Naive thymus-derived CD8-positive, alpha-beta T cell (primary cell): ENCODE results near the gene AHDC1. TPM values are rescaled to one million over a fixed set of nuclear protein-coding genes. Genes with fewer than 3 reads are reported as not detected.
A peak's percentile ranks its signal among the peaks of the same experiment; 100 is the strongest.
"Not testable (repeated sequence)": the region's sequence is repeated elsewhere in the genome, so short reads cannot be mapped to it uniquely, and the experiment has no call there.

ENCODE experiments used
- ATAC-seq, 2 donors: fragments of 150-1000 bp; cut with Tn5 transposase in 1 of 2; sonication (Bioruptor Pico), chemical (Tn5 transposase) in 1 of 2; 1 replicate in 1 of 2; 2 replicates in 1 of 2; pipeline ENCODE4 v1.10.0; 2021; ENCODE audit warnings: mild to moderate bottlenecking in 2 of 2, moderate library complexity in 2 of 2
- POLR2A ChIA-PET: fragments of 350-600 bp; sonication (Branson Sonifier 250); formaldehyde crosslinking; loops from one replicate; lab custom pipeline; 2021; ENCODE audit warnings: antibody characterized with exemption; lab: Charles Lee
- DNase-seq, 10 donors: peaks; one replicate each; pipeline versions ENCODE4 v3.0.0 to v3.0.0-alpha.2; 2020 to 2022
- H3K27ac Mint-ChIP-seq, 10 donors: one replicate each; pipeline ENCODE4 v1.8.0; 2020 to 2022; ENCODE audit warnings: mild to moderate bottlenecking in 10 of 10, mixed read lengths in 10 of 10, moderate library complexity in 4 of 10, inconsistent platforms in 1 of 10
- H3K27me3 Mint-ChIP-seq, 5 donors: one replicate each; pipeline ENCODE4 v1.8.0; 2021 to 2022; ENCODE audit warnings: mixed read lengths in 5 of 5
- H3K36me3 Mint-ChIP-seq, 3 donors: one replicate each; pipeline ENCODE4 v1.8.0; 2020 to 2022; ENCODE audit warnings: mixed read lengths in 3 of 3, mild to moderate bottlenecking in 2 of 3, inconsistent platforms in 1 of 3
- H3K4me1 Mint-ChIP-seq, 4 donors: one replicate each; pipeline ENCODE4 v1.8.0; 2021 to 2022; ENCODE audit warnings: mixed read lengths in 4 of 4
- H3K4me3 Mint-ChIP-seq, 10 donors: one replicate each; pipeline ENCODE4 v1.8.0; 2020 to 2022; ENCODE audit warnings: mild to moderate bottlenecking in 10 of 10, mixed read lengths in 10 of 10, moderate library complexity in 6 of 10, inconsistent platforms in 1 of 10
- H3K9me3 Mint-ChIP-seq, 9 donors: one replicate each; pipeline ENCODE4 v1.8.0; 2020 to 2022; ENCODE audit warnings: mixed read lengths in 9 of 9, mild to moderate bottlenecking in 3 of 9, inconsistent platforms in 1 of 9, moderate library complexity in 1 of 9
- polyA plus RNA-seq, 3 donors: library from polyadenylated mRNA; unstranded; fragments of 300-500 nt; fragmentation: Illumina TruSeq; gene quantifications; one replicate each; pipeline ENCODE4 v1.2.3, GENCODE V29; 2021
- total RNA-seq, 8 experiments: library from RNA in 2 of 8; stranded (reverse) in 2 of 8; gene quantifications; one replicate each; pipeline ENCODE4 v1.2.3 and lab custom pipeline; 2021 to 2026

The AHDC1 gene
- total and polyA plus RNA-seq, 5 experiments from 2014 or later: 0.57 to 24.7 (median 2.4) TPM

GRCh38 chr1:27513528-27513927 is 90.4 kb downstream of the AHDC1 start:
- Mint-ChIP-seq H3K27ac (no peak overlapping the region), H3K36me3 (no peaks in the 10 kb centered on the region), H3K9me3 (no peaks in the 10 kb centered on the region), H3K4me1 (peaks cover 9 to 19% (median 16%) of the 10 kb centered on the region in 4 donors), H3K27me3 (no peaks in the 10 kb centered on the region), H3K4me3 (no peak overlapping the region)
- no peak for DNase-seq
- POLR2A ChIA-PET: no interaction called here
- no peak for ATAC-seq

GRCh38 chr1:27509127-27510080 is 94.5 kb downstream of the AHDC1 start:
- DNase-seq (no peak), ATAC-seq (no peak)
- Mint-ChIP-seq H3K9me3 (no peaks in the 10 kb centered on the region), H3K4me1 (peaks cover 0 to 6% (median 3%) of the 10 kb centered on the region in 4 donors), H3K36me3 (no peaks in the 10 kb centered on the region), H3K27ac (peak overlapping the region in 3 of 10 donors; percentile 0 to 43 (median 27)), H3K4me3 (no peak overlapping the region), H3K27me3 (no peaks in the 10 kb centered on the region)
- POLR2A ChIA-PET: no interaction called here

GRCh38 chr1:27507960-27508665 is 95.8 kb downstream of the AHDC1 start:
- H3K27ac Mint-ChIP-seq: peak overlapping the region in 7 of 10 donors; percentile 24 to 76 (median 39)
- ATAC-seq (peak; percentile 33 to 39), DNase-seq (no peak)
- H3K4me1 Mint-ChIP-seq: peaks cover 0 to 5% (median under 1%) of the 10 kb centered on the region in 4 donors
- POLR2A ChIA-PET: interaction anchor here (0.6 kb wide), 1 partner anchor 77 kb away, joined by 3 read pairs; no protein-coding TSS in a partner anchor
- H3K36me3 Mint-ChIP-seq: no peaks in the 10 kb centered on the region
- H3K9me3 Mint-ChIP-seq: no peaks in the 10 kb centered on the region
- H3K27me3 Mint-ChIP-seq: no peaks in the 10 kb centered on the region
- no peak overlapping the region for H3K4me3 Mint-ChIP-seq

GRCh38 chr1:27506703-27507102 is 97.2 kb downstream of the AHDC1 start:
- H3K27me3 Mint-ChIP-seq: no peaks in the 10 kb centered on the region
- H3K27ac Mint-ChIP-seq: peak overlapping the region in 2 of 10 donors; percentile 39 to 60
- DNase-seq (no peak), ATAC-seq (no peak)
- no peaks in the 10 kb centered on the region for H3K36me3 Mint-ChIP-seq
- POLR2A ChIA-PET: interaction anchor here (1.7 kb wide), 1 partner anchor 17 kb away, joined by 4 read pairs; the partner anchor contains the start of gene WASF2
- H3K4me3 Mint-ChIP-seq: no peak overlapping the region
- no peaks in the 10 kb centered on the region for H3K9me3 Mint-ChIP-seq
- H3K4me1 Mint-ChIP-seq: peaks cover 0 to 3% (median 0%) of the 10 kb centered on the region in 4 donors

GRCh38 chr1:27505420-27505680 is 98.6 kb downstream of the AHDC1 start:
- H3K4me1 Mint-ChIP-seq: peaks cover 0 to 3% (median 0%) of the 10 kb centered on the region in 4 donors
- POLR2A ChIA-PET: interaction anchor here (1.0 to 1.7 kb wide), 2 partner anchors 16 to 94 kb away, joined by 3 to 4 read pairs; partner anchors contain the start of gene WASF2
- ATAC-seq: no peak
- no peaks in the 10 kb centered on the region for H3K36me3 Mint-ChIP-seq
- no peaks in the 10 kb centered on the region for H3K9me3 Mint-ChIP-seq
- DNase-seq: no peak
- H3K27ac Mint-ChIP-seq: peak overlapping the region in 1 of 10 donors; percentile 7
- H3K4me3 Mint-ChIP-seq: no peak overlapping the region
- no peaks in the 10 kb centered on the region for H3K27me3 Mint-ChIP-seq

GRCh38 chr1:27504588-27505419 is 99.1 kb downstream of the AHDC1 start:
- ATAC-seq (no peak), DNase-seq (no peak)
- H3K27me3 Mint-ChIP-seq: no peaks in the 10 kb centered on the region
- no peaks in the 10 kb centered on the region for H3K9me3 Mint-ChIP-seq
- no peak overlapping the region for H3K27ac Mint-ChIP-seq
- no peaks in the 10 kb centered on the region for H3K36me3 Mint-ChIP-seq
- no peak overlapping the region for H3K4me3 Mint-ChIP-seq
- H3K4me1 Mint-ChIP-seq: peaks cover 0 to 3% (median 0%) of the 10 kb centered on the region in 4 donors
- POLR2A ChIA-PET: interaction anchor here (1.0 to 1.7 kb wide), 2 partner anchors 15 to 93 kb away, joined by 3 to 4 read pairs; partner anchors contain the start of gene WASF2

GRCh38 chr1:27503844-27504587 is 99.9 kb downstream of the AHDC1 start:
- DNase-seq (no peak), ATAC-seq (no peak)
- peaks cover 0 to 3% (median 0%) of the 10 kb centered on the region in 4 donors for H3K4me1 Mint-ChIP-seq
- no peaks in the 10 kb centered on the region for H3K9me3 Mint-ChIP-seq
- H3K27me3 Mint-ChIP-seq: no peaks in the 10 kb centered on the region
- POLR2A ChIA-PET: no interaction called here
- no peaks in the 10 kb centered on the region for H3K36me3 Mint-ChIP-seq
- peak overlapping the region in 1 of 10 donors; percentile 7 for H3K4me3 Mint-ChIP-seq
- H3K27ac Mint-ChIP-seq: peak overlapping the region in 2 of 10 donors; percentile 6 to 40

- no peaks in the 10 kb centered on the region for H3K36me3 Mint-ChIP-seq
- H3K27ac Mint-ChIP-seq: no peak overlapping the region
- POLR2A ChIA-PET: no interaction called here
- no peak overlapping the region for H3K4me3 Mint-ChIP-seq
- ATAC-seq (no peak), DNase-seq (no peak)
- peaks cover 0 to 2% (median 0%) of the 10 kb centered on the region in 4 donors for H3K4me1 Mint-ChIP-seq
- no peaks in the 10 kb centered on the region for H3K27me3 Mint-ChIP-seq
- H3K9me3 Mint-ChIP-seq: no peaks in the 10 kb centered on the region
Measured at GRCh38 chr1:27503033-27503432, 100.9 kb downstream of the AHDC1 start.

GRCh38 chr1:27501159-27501558 is 102.8 kb downstream of the AHDC1 start:
- H3K27ac Mint-ChIP-seq: peak overlapping the region in 1 of 10 donors; percentile 53
- DNase-seq, ATAC-seq, H3K4me1 Mint-ChIP-seq, H3K9me3 Mint-ChIP-seq, H3K27me3 Mint-ChIP-seq, H3K4me3 Mint-ChIP-seq, H3K36me3 Mint-ChIP-seq: not testable (repeated sequence)
- POLR2A ChIA-PET: interaction anchor here (1.1 kb wide), 1 partner anchor 13 kb away, joined by 3 read pairs; no protein-coding TSS in a partner anchor

GRCh38 chr1:27499142-27499541 is 104.8 kb downstream of the AHDC1 start:
- DNase-seq (no peak), ATAC-seq (no peak)
- Mint-ChIP-seq H3K27me3 (no peaks in the 10 kb centered on the region), H3K27ac (peak overlapping the region in 2 of 10 donors; percentile 65 to 70), H3K36me3 (no peaks in the 10 kb centered on the region), H3K4me1 (peaks cover 0 to 4% (median 0%) of the 10 kb centered on the region in 4 donors), H3K4me3 (no peak overlapping the region), H3K9me3 (no peaks in the 10 kb centered on the region)
- POLR2A ChIA-PET: interaction anchor here (0.6 to 0.7 kb wide), 2 partner anchors 38 to 94 kb away, joined by 5 to 6 read pairs; no protein-coding TSS in a partner anchor

GRCh38 chr1:27496604-27497155 is 107.3 kb downstream of the AHDC1 start:
- no peak for DNase-seq
- Mint-ChIP-seq H3K9me3 (no peaks in the 10 kb centered on the region), H3K36me3 (no peaks in the 10 kb centered on the region), H3K4me3 (no peak overlapping the region), H3K27ac (peak overlapping the region in 1 of 10 donors; percentile 49), H3K4me1 (peaks cover 5 to 19% (median 5%) of the 10 kb centered on the region in 4 donors), H3K27me3 (no peaks in the 10 kb centered on the region)
- POLR2A ChIA-PET: interaction anchor here (1.4 kb wide), 1 partner anchor 20 kb away, joined by 3 read pairs; no protein-coding TSS in a partner anchor
- ATAC-seq: no peak
